ENCODE results near the gene ZDHHC3.
"Not testable (repeated sequence)": the region's sequence is repeated elsewhere in the genome, so short reads cannot be mapped to it uniquely, and the experiment has no call there.

The ZDHHC3 gene

DNA sequence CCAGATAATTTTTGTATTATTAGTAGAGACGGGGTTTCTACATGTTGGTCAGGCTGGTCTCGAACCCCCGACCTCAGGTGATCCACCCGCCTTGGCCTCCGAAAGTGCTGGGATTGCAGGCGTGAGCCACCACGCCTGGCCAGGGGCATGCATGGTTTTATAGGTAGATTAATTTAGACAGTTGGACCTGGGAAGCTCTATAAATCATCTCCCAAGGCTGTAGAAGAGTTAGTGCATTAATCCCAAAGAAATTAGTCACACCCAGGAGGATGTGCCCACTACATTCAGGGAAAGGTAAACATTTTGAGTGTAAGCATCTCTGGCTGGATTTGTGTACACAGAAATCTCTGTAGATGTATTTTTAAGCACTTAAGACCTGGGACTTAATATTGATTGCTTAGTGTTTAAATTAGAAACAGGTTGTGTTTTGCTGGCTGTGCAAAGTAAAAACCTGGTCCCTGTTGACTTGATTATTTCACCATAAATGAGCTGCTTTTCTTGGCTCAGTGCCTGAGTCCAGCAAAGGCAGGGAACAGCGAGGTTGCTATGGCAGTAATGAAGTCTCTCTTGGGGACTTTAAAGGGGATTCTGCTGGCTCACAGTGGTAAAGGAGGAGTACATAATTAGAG lies 19.3 kb upstream of the ZDHHC3 start:
- no peaks in the 10 kb centered on the region for H3K9me3 ChIP-seq (ENCODE audit: control insufficient read depth, insufficient read depth, low read length)
- H3K27ac ChIP-seq (ENCODE audit: low read depth, low read length) = no peak overlapping the region
- H3K36me3 ChIP-seq (ENCODE audit: control insufficient read depth, insufficient read depth, low read length) = peaks cover 89% of the 10 kb centered on the region
- H3K9ac ChIP-seq (ENCODE audit: low read depth, low read length) = no peak overlapping the region
- no peaks in the 10 kb centered on the region for H3K27me3 ChIP-seq (ENCODE audit: control insufficient read depth, insufficient read depth, low read length)
- no peak overlapping the region for H3K4me3 ChIP-seq (ENCODE audit: low read depth, low read length)
- H3K4me1 ChIP-seq (ENCODE audit: control insufficient read depth, insufficient read depth, low read length) = peaks cover 21% of the 10 kb centered on the region

DNA sequence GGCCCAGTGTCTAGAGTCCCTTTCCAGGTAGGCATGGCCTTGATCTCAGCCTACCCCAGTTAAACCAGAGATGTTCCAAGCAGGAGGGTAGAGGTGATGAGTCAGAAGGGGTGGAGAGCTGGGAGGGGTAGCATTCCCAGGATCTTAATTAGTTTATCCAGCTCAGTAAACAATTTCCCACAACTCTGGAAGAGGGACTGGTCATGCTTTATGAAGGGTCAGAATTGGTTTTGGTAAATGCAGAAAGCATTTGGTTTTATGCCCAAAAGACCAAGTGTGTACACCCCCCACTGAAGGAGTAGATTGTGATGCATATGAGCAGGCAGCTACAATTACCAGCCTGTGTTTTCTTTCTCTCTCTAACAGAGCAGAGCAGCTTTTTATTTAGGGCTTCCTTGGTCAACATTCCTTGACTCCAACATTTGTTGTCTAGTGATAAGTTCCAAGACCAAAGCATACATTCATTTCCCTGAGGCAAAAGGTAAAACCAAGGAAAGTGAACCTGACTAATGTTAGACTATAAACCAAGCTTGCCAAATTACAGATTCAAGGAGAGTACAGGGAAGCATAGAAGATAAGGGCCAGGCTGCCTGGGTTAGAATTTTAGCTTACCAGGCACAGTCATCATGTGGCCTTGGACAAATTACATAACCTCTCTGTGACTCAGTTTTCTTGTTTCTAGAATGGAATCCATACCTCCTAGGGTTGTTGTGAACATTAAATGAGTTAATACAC lies 17.7 kb upstream of the ZDHHC3 start:
- Histone ChIP-seq H3K36me3 (ENCODE audit: control insufficient read depth, insufficient read depth, low read length) (peaks cover 88% of the 10 kb centered on the region), H3K4me1 (ENCODE audit: control insufficient read depth, insufficient read depth, low read length) (peaks cover 26% of the 10 kb centered on the region), H3K9ac (ENCODE audit: low read depth, low read length) (no peak overlapping the region), H3K4me3 (ENCODE audit: low read depth, low read length) (0 out of 2 replicates have a peak overlapping the region, but pooled peaks have one; percentile 3), H3K9me3 (ENCODE audit: control insufficient read depth, insufficient read depth, low read length) (no peaks in the 10 kb centered on the region), H3K27me3 (ENCODE audit: control insufficient read depth, insufficient read depth, low read length) (no peaks in the 10 kb centered on the region), H3K27ac (ENCODE audit: low read depth, low read length) (peak overlapping the region; percentile 43)

DNA sequence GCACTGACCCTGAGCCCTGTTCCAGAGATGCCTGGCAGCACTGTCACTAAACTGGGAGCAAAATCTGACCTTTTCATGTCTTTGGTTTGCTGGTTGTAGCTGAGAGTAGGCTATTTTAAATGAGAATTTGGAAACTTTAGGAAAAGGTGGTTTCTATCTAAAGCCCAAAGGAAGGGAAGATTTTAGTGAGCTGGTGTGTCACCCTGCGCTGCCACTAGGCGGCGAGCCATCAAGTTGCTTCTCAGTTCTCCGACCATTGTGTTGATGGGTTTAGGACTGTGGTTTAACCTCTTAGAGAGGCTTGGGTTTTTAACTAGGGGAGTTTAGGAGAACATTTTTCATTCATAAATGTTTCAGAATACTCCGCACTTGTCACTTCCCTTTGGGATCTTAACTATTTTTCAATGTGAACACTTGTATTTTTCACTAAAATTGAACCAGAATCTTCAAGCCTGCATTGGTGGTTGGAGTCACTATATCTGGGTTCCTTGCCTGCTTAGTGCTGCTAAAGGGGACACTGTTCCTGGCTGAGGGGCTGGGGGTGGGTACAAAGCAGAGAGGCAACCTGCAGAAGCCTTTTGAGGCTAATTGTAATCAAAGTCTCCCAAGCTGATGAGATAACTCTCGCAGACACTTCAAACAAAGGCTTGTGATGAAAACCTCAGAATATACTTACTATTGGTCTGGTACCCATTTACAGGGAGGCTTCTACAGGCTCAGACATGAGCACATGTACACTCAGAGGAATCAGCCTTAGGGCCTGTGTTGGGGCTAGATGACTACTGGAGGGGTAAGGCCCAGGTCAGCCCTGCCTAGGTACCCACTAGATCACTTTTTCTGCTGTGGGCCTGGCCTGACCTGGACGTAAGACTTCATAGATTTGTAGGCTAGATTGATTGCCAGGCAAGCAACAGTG lies 16.8 kb upstream of the ZDHHC3 start:
- Histone ChIP-seq H3K9ac (ENCODE audit: low read depth, low read length) (no peak overlapping the region), H3K9me3 (ENCODE audit: control insufficient read depth, insufficient read depth, low read length) (no peaks in the 10 kb centered on the region), H3K27me3 (ENCODE audit: control insufficient read depth, insufficient read depth, low read length) (no peaks in the 10 kb centered on the region), H3K4me1 (ENCODE audit: control insufficient read depth, insufficient read depth, low read length) (peaks cover 32% of the 10 kb centered on the region), H3K4me3 (ENCODE audit: low read depth, low read length) (0 out of 2 replicates have a peak overlapping the region, but pooled peaks have one; percentile 3), H3K27ac (ENCODE audit: low read depth, low read length) (peak overlapping the region; percentile 43), H3K36me3 (ENCODE audit: control insufficient read depth, insufficient read depth, low read length) (peaks cover 80% of the 10 kb centered on the region)

DNA sequence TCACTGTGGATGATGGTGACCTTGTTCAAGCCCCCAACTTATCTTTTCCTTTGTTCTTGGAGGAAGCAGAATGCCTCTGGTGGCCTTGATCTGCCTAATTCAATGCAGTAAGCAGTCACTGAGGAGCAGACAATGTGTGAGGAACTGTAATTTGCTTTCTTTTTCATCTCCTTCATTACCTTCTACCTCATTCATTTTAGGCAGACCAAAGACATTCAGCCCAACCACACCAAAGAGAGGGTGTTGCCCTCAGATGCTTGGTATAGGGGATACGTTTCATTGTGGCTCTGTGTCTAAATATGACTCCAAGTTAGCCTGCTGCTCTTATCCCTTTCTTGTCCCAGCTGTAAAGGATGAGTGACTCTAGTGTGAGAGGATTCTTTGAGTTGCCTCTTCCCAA lies 15.4 kb upstream of the ZDHHC3 start:
- no peaks in the 10 kb centered on the region for H3K9me3 ChIP-seq (ENCODE audit: control insufficient read depth, insufficient read depth, low read length)
- no peak overlapping the region for H3K27ac ChIP-seq (ENCODE audit: low read depth, low read length)
- H3K9ac ChIP-seq (ENCODE audit: low read depth, low read length) = no peak overlapping the region
- H3K36me3 ChIP-seq (ENCODE audit: control insufficient read depth, insufficient read depth, low read length) = peaks cover 68% of the 10 kb centered on the region
- no peak overlapping the region for H3K4me3 ChIP-seq (ENCODE audit: low read depth, low read length)
- peaks cover 32% of the 10 kb centered on the region for H3K4me1 ChIP-seq (ENCODE audit: control insufficient read depth, insufficient read depth, low read length)
- no peaks in the 10 kb centered on the region for H3K27me3 ChIP-seq (ENCODE audit: control insufficient read depth, insufficient read depth, low read length)

DNA sequence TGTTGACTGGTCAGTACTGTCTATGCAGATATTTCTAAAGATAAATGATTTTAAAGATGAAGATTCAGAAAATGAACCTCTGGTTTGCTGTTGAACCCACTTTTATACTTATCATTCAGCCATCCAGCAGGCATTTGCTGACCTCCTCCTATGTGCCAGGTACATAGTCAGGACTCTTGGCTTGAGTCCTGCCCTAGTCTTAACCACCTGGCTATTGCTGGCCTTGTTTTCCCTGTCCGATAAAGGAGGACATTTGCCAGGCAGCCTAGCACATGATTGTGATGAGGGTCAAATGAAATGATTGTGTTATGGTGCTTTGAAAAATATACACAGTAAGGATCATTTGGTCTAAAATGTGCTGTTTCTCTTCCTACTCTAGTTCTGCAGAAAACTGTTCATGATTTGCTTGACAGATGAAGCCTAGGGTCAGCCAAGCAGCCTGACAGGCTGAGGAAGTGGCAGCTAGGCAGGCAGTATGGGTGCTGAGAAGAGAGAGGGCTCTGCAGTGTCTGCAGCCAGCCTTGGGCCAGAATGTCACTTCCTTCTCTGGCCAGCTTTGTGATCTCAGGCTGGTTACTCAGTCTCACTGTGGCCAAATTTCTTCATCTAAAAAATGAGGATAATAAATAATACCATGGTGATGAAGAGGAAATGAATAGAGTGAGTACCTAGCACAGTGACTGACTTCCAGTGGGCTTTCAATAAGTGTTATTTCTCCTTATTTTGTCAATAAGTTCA lies 13.8 kb upstream of the ZDHHC3 start:
- Histone ChIP-seq H3K9me3 (ENCODE audit: control insufficient read depth, insufficient read depth, low read length) (no peaks in the 10 kb centered on the region), H3K4me3 (ENCODE audit: low read depth, low read length) (no peak overlapping the region), H3K9ac (ENCODE audit: low read depth, low read length) (no peak overlapping the region), H3K4me1 (ENCODE audit: control insufficient read depth, insufficient read depth, low read length) (peaks cover 32% of the 10 kb centered on the region), H3K27ac (ENCODE audit: low read depth, low read length) (no peak overlapping the region), H3K27me3 (ENCODE audit: control insufficient read depth, insufficient read depth, low read length) (no peaks in the 10 kb centered on the region), H3K36me3 (ENCODE audit: control insufficient read depth, insufficient read depth, low read length) (peaks cover 60% of the 10 kb centered on the region)

DNA sequence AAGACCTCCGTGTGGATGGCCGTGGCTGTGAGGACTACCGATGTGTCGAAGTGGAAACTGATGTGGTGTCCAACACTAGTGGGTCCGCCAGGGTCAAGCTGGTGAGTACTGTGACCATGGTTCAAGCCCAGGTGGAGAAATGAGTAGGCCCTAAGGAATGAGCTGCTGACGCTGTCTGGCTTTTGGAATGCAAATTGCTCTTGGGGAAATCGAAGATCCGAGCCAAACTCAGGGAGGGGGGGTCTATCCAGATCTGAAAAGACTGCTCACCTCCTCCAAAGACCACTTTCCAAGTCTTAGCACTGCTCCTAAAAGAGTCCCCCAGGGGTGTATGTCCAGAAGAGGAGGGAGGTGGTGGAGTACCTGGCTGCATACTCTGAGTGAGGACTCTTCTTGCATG lies 13.2 kb upstream of the ZDHHC3 start:
- H3K27me3 ChIP-seq (ENCODE audit: control insufficient read depth, insufficient read depth, low read length) = no peaks in the 10 kb centered on the region
- no peaks in the 10 kb centered on the region for H3K9me3 ChIP-seq (ENCODE audit: control insufficient read depth, insufficient read depth, low read length)
- H3K27ac ChIP-seq (ENCODE audit: low read depth, low read length) = no peak overlapping the region
- peaks cover 58% of the 10 kb centered on the region for H3K36me3 ChIP-seq (ENCODE audit: control insufficient read depth, insufficient read depth, low read length)
- H3K4me3 ChIP-seq (ENCODE audit: low read depth, low read length) = no peak overlapping the region
- peaks cover 26% of the 10 kb centered on the region for H3K4me1 ChIP-seq (ENCODE audit: control insufficient read depth, insufficient read depth, low read length)
- no peak overlapping the region for H3K9ac ChIP-seq (ENCODE audit: low read depth, low read length)

DNA sequence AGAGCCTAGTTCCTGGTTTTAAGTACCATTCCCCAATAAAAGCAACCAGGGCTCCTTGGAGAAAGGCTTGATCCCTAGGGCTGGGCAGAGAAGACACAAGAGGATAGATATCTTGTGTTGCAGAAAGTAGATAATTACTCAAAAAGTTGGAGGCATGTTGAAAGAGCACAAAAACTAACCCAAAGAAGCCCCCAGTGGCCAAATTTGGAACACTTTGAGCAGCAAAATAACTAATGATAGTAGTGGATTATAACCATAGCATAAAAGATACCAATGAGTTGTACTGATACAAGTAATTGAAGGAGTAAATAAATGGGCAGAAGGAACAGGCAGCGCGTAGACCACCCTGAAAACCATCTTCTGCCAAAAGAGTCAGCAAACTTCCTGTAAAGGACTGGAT lies 12.1 kb upstream of the ZDHHC3 start:
- Histone ChIP-seq H3K4me3 (ENCODE audit: low read depth, low read length) (no peak overlapping the region), H3K9me3 (ENCODE audit: control insufficient read depth, insufficient read depth, low read length) (no peaks in the 10 kb centered on the region), H3K27me3 (ENCODE audit: control insufficient read depth, insufficient read depth, low read length) (no peaks in the 10 kb centered on the region), H3K9ac (ENCODE audit: low read depth, low read length) (no peak overlapping the region), H3K4me1 (ENCODE audit: control insufficient read depth, insufficient read depth, low read length) (peaks cover 16% of the 10 kb centered on the region), H3K27ac (ENCODE audit: low read depth, low read length) (no peak overlapping the region), H3K36me3 (ENCODE audit: control insufficient read depth, insufficient read depth, low read length) (peaks cover 53% of the 10 kb centered on the region)

DNA sequence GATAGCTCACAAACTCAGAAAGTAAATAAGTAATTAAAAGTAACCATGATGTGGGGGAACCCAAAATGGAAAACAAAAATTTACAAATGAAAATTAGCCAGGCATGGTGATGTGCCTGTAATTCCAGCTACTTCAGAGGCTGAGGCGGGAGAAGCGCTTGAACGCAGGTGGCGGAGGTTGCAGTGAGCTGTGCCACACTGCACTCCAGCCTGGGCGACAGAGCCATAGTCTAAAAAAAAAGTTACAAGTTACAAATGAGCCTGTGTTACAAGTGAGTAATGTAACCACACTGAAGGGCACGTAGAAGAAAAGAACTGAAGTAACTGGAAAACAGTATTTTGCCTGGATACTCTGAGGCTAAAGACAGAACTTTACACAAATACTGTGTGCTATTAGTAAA lies 11.4 kb upstream of the ZDHHC3 start:
- Histone ChIP-seq H3K27me3 (ENCODE audit: control insufficient read depth, insufficient read depth, low read length) (no peaks in the 10 kb centered on the region), H3K27ac (ENCODE audit: low read depth, low read length) (no peak overlapping the region), H3K4me1 (ENCODE audit: control insufficient read depth, insufficient read depth, low read length) (peaks cover 11% of the 10 kb centered on the region), H3K9ac (ENCODE audit: low read depth, low read length) (no peak overlapping the region), H3K4me3 (ENCODE audit: low read depth, low read length) (no peak overlapping the region), H3K36me3 (ENCODE audit: control insufficient read depth, insufficient read depth, low read length) (peaks cover 54% of the 10 kb centered on the region), H3K9me3 (ENCODE audit: control insufficient read depth, insufficient read depth, low read length) (no peaks in the 10 kb centered on the region)

DNA sequence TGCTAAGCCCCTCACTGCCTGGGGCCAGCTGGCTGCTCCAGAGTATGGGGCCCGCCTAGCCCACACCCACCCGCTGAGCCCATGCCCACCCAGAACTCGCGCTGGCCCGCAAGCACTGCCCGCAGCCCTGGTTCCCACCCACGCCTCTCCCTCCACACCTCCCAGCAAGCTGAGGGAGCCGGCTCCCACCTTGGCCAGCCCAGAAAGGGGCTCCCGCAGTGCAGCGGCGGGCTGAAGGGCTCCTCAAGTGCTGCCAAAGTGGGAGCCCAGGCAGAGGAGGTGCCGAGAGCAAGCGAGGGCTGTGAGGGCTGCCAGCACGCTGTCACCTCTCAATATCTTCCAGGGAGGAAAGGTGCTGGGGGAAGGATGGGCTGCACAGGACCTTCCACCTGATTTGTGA lies 10.4 kb upstream of the ZDHHC3 start:
- H3K4me1 ChIP-seq (ENCODE audit: control insufficient read depth, insufficient read depth, low read length) = peaks cover 11% of the 10 kb centered on the region
- not testable (repeated sequence) for H3K9ac ChIP-seq (ENCODE audit: low read depth, low read length); H3K27me3 ChIP-seq (ENCODE audit: control insufficient read depth, insufficient read depth, low read length); H3K27ac ChIP-seq (ENCODE audit: low read depth, low read length); H3K4me3 ChIP-seq (ENCODE audit: low read depth, low read length); H3K9me3 ChIP-seq (ENCODE audit: control insufficient read depth, insufficient read depth, low read length)
- peaks cover 45% of the 10 kb centered on the region for H3K36me3 ChIP-seq (ENCODE audit: control insufficient read depth, insufficient read depth, low read length)

DNA sequence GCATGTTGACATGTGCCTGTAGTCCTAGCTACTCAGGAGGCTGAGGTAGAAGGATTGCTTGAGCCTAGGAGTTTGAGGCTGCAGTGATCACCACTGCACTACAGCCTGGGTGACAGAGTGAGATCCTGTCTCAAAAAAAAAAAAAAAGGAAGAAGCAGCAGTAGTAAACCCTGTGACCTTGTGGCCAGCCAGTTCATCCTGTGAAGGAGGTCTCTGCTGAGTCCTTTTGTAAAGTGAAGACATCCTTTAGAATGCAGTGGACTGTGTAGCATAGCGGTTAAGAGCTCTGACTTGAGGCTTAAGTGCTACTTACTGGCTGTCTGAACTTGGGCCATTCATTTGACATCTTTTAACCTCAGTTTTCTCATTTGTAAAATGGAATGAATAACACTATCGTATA lies 8.4 kb upstream of the ZDHHC3 start:
- H3K27ac ChIP-seq (ENCODE audit: low read depth, low read length) = no peak overlapping the region
- H3K9me3 ChIP-seq (ENCODE audit: control insufficient read depth, insufficient read depth, low read length) = no peaks in the 10 kb centered on the region
- no peaks in the 10 kb centered on the region for H3K27me3 ChIP-seq (ENCODE audit: control insufficient read depth, insufficient read depth, low read length)
- no peak overlapping the region for H3K9ac ChIP-seq (ENCODE audit: low read depth, low read length)
- H3K36me3 ChIP-seq (ENCODE audit: control insufficient read depth, insufficient read depth, low read length) = peaks cover 25% of the 10 kb centered on the region
- peaks cover 11% of the 10 kb centered on the region for H3K4me1 ChIP-seq (ENCODE audit: control insufficient read depth, insufficient read depth, low read length)
- no peak overlapping the region for H3K4me3 ChIP-seq (ENCODE audit: low read depth, low read length)
